Kidney capillary endothelial cell (primary cell): ENCODE measurements around the gene MTMR3.
"Not testable (repeated sequence)": the region's sequence is repeated elsewhere in the genome, so short reads cannot be mapped to it uniquely, and the experiment has no call there.

Experiments used
- DNase-seq: peaks from one replicate; pipeline ENCODE4 v3.0.0-alpha.2; 2018; ENCODE audit warnings: low spot score

The MTMR3 gene

GRCh38 chr22:29967461-29967860 lies 84.5 kb downstream of the MTMR3 start:
- DNase-seq = no peak

GRCh38 chr22:29971607-29972006 lies 88.6 kb downstream of the MTMR3 start:
- no peak for DNase-seq

- DNase-seq = no peak
These were observed 89.1 kb downstream of the MTMR3 start for GRCh38 chr22:29972121-29972520.

GRCh38 chr22:29973269-29973668 lies 90.3 kb downstream of the MTMR3 start:
- no peak for DNase-seq

GRCh38 chr22:29973680-29974079 lies 90.7 kb downstream of the MTMR3 start:
- not testable (repeated sequence) for DNase-seq

GRCh38 chr22:29975494-29975893 lies 92.5 kb downstream of the MTMR3 start:
- no peak for DNase-seq

- no peak for DNase-seq
These were observed 94.1 kb downstream of the MTMR3 start for GRCh38 chr22:29977107-29977506.

- DNase-seq = no peak
These were observed 96.9 kb downstream of the MTMR3 start for GRCh38 chr22:29979777-29980321.

GRCh38 chr22:29983296-29983917 lies 100.4 kb downstream of the MTMR3 start:
- no peak for DNase-seq

- no peak for DNase-seq
These were observed 102.9 kb downstream of the MTMR3 start for GRCh38 chr22:29985912-29986311.

- no peak for DNase-seq
These were observed 104.2 kb downstream of the MTMR3 start for GRCh38 chr22:29987137-29987536.

GRCh38 chr22:29988719-29989118 lies 105.7 kb downstream of the MTMR3 start:
- DNase-seq = no peak

GRCh38 chr22:29989446-29989845 lies 106.5 kb downstream of the MTMR3 start:
- DNase-seq = no peak

- DNase-seq = no peak
These were observed 109.6 kb downstream of the MTMR3 start for GRCh38 chr22:29992341-29993275.

GRCh38 chr22:29994027-29994715 lies 111.2 kb downstream of the MTMR3 start:
- DNase-seq = peak; percentile 71

- DNase-seq = no peak
These were observed 112.0 kb downstream of the MTMR3 start for GRCh38 chr22:29994943-29995342.

GRCh38 chr22:29997107-29997506 lies 114.1 kb downstream of the MTMR3 start:
- no peak for DNase-seq

GRCh38 chr22:29997516-29997915 lies 114.5 kb downstream of the MTMR3 start:
- no peak for DNase-seq

GRCh38 chr22:29998627-29999384 lies 115.8 kb downstream of the MTMR3 start:
- no peak for DNase-seq

- DNase-seq = no peak
These were observed 117.6 kb downstream of the MTMR3 start for GRCh38 chr22:30000566-30000965.

GRCh38 chr22:30001459-30001858 lies 118.5 kb downstream of the MTMR3 start:
- DNase-seq = no peak
